Lung (tissue), 12 donors: ENCODE results near the gene LIG4. TPM values are rescaled to one million over a fixed set of nuclear protein-coding genes. Genes with fewer than 3 reads are reported as not detected.

ENCODE experiments used
- ATAC-seq: fragments of 200-7000 bp; cut with Tn5 transposase; one replicate; pipeline ENCODE4 v1.9.1; 2020; ENCODE audit warnings: moderate number of reproducible peaks; ENCODE audit not compliant: insufficient read depth, low FRiP score
- DNase-seq, 3 donors: peaks; one replicate each; pipeline ENCODE4 v3.0.0-alpha.2; 2013 to 2017
- H3K27ac ChIP-seq, 2 donors: one replicate each; pipeline ENCODE4 v1.5.1; 2013; ENCODE audit warnings: mild to moderate bottlenecking in 2 of 2, moderate library complexity in 2 of 2, control low read depth in 1 of 2, inconsistent platforms in 1 of 2, low read depth in 1 of 2, low read length in 1 of 2
- H3K27me3 ChIP-seq, 3 donors: one replicate each; pipeline ENCODE4 v1.5.1; 2013; ENCODE audit warnings: low read length in 2 of 3; ENCODE audit not compliant: control insufficient read depth in 3 of 3, insufficient read depth in 3 of 3
- H3K36me3 ChIP-seq, 4 donors: one replicate each; pipeline ENCODE4 v1.5.1; 2013; ENCODE audit warnings: low read length in 4 of 4, mild to moderate bottlenecking in 1 of 4, moderate library complexity in 1 of 4; ENCODE audit not compliant: control insufficient read depth in 4 of 4, insufficient read depth in 4 of 4
- H3K4me1 ChIP-seq, 5 donors: one replicate each; pipeline ENCODE4 v1.5.1; 2013; ENCODE audit warnings: low read length in 5 of 5, mild to moderate bottlenecking in 2 of 5, moderate library complexity in 1 of 5; ENCODE audit not compliant: control insufficient read depth in 5 of 5, insufficient read depth in 5 of 5
- H3K4me3 ChIP-seq: one replicate; pipeline ENCODE4 v1.5.1; 2013; ENCODE audit warnings: mild to moderate bottlenecking, control low read depth, moderate library complexity
- H3K9ac ChIP-seq, 2 donors: one replicate each; pipeline ENCODE4 v1.5.1; 2013; ENCODE audit warnings: low read length in 2 of 2, control low read depth in 1 of 2; ENCODE audit not compliant: insufficient read depth in 1 of 2
- H3K9me3 ChIP-seq, 4 donors: one replicate each; pipeline ENCODE4 v1.5.1; 2013; ENCODE audit warnings: low read length in 3 of 4, mild to moderate bottlenecking in 1 of 4, moderate library complexity in 1 of 4; ENCODE audit not compliant: control insufficient read depth in 4 of 4, insufficient read depth in 3 of 4
- WGBS, 2 donors: extraction: QIAGEN DNeasy Blood & Tissue Kit; methylation state at CpG; one replicate each; pipeline ENCODE4 v1.1.7; 2013; 5-methylcytosine and 5-hydroxymethylcytosine counted together
- polyA plus RNA-seq, 2 donors: library from polyadenylated mRNA; stranded (reverse); fragments of 200-250 nt; gene quantifications; one replicate each; pipeline ENCODE4 v1.2.1, GENCODE V29; 2013
- total RNA-seq, 2 donors: library from RNA; depleted of rRNA in 1 of 2; stranded (reverse); fragments of >200 nt in 1 of 2; gene quantifications; one replicate each; pipeline ENCODE4 v1.2.1, GENCODE V29; 2014 to 2021
- TF ChIP-seq, protein P1 (sequence below): IDR thresholded peaks from 2 replicates; pipeline ENCODE4 v1.5.1; 2012; ENCODE audit warnings: mild to moderate bottlenecking; ENCODE audit errors: control extremely low read depth, extremely low read depth
- donor health status: control.
- donor health status: control.
- donor health status: Bipolar disorder and iron deficiency.
- donor health status: healthy.
- donor health status: DM: yes; HTN: yes; CAD: no.

The LIG4 gene
- total and polyA plus RNA-seq, 4 donors: 6.9 to 10.4 (median 8.1) TPM

DNA sequence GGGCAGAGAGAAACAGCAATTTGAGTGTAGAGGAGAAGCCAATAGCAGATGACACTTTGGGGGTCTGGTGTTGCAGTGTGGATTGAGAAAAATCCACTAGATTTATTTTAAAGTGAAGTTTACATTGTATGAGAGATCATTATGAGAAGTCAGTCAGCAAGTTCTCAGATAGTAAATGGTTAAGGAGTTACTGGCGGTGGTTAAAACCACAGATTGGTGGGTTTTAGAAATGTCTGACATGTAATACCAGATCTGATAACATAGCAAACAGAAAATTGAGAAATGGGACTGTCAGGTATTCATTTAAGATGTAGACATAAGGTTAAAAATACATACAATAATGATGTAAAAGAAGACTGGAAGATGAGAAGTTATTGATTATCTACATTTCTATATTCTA is 10.1 kb upstream of the LIG4 start:
- 29 to 42% methylated on average over 1 of the region's 1 CpG for WGBS, 2 donors
- Histone ChIP-seq H3K27ac (no peak overlapping the region), H3K27me3 (no peaks in the 10 kb centered on the region), H3K4me1 (peaks cover 0 to 24% (median 10%) of the 10 kb centered on the region in 5 donors), H3K36me3 (peaks cover 0 to 12% (median 0%) of the 10 kb centered on the region in 4 donors), H3K4me3 (no peak overlapping the region), H3K9me3 (no peaks in the 10 kb centered on the region), H3K9ac (no peak overlapping the region)
- no peak for DNase-seq
- ATAC-seq: no peak
- TF ChIP-seq, protein P1, sequence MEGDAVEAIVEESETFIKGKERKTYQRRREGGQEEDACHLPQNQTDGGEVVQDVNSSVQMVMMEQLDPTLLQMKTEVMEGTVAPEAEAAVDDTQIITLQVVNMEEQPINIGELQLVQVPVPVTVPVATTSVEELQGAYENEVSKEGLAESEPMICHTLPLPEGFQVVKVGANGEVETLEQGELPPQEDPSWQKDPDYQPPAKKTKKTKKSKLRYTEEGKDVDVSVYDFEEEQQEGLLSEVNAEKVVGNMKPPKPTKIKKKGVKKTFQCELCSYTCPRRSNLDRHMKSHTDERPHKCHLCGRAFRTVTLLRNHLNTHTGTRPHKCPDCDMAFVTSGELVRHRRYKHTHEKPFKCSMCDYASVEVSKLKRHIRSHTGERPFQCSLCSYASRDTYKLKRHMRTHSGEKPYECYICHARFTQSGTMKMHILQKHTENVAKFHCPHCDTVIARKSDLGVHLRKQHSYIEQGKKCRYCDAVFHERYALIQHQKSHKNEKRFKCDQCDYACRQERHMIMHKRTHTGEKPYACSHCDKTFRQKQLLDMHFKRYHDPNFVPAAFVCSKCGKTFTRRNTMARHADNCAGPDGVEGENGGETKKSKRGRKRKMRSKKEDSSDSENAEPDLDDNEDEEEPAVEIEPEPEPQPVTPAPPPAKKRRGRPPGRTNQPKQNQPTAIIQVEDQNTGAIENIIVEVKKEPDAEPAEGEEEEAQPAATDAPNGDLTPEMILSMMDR: no peak

DNA sequence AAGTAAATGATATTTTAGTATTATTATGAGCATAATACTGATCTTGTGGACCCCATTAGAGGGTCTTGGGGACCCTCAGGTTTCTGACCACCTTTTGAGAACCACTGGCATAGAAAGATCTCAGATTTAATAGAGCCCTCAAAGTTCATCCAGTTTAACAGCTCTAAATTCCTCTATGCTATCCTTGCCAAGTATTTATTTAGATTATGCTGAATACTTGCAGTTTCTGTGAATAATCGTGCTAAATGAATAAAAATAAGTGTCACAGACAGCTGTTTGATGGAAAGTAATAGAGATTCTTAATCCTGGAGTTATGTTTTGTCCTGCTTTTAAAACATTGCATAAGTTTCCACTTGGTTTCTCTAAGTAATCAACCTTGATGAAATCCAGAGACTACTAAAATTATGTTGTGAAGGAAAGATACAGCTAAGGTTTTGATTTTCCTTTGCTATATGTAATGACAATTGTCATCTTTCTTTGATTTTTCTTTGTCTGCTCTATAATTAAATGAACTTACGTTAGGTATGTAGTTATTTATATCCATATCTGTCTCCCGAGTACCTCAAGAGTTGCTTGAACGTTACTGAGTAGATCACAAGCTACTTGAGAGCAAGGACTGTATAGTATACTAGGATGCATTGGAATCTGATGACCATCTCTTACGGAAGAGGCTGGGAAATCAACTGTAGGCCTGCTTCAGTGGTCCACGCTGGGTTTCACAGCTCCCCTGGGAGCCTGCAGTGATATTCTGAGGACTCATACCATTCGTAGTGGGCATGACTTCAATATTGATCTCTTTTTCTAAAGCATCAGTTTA is 8.6 kb upstream of the LIG4 start:
- H3K27ac ChIP-seq: no peak overlapping the region

DNA sequence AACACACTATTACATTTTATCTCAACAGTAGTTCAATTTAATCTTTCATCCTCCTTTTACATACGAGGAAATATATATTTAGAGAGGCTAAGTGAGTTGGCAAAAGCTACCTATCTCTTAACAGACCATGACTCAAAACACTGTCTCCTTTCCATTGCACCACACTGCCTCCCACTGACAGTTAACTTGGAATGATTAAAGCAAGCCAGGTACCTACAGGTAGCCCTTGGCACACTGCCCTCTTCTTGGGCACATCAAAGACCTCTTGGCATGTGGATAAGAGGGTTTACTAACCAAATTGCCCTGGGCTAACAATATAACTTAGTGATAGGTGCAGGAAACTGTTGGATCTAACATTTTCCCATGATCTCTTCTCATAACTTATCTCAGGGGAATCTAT is 4.7 kb upstream of the LIG4 start:
- peaks cover 6 to 38% (median 19%) of the 10 kb centered on the region in 5 donors for H3K4me1 ChIP-seq
- H3K9me3 ChIP-seq: no peaks in the 10 kb centered on the region
- ATAC-seq: no peak
- H3K9ac ChIP-seq: no peak overlapping the region
- peaks cover 0 to 3% (median 0%) of the 10 kb centered on the region in 4 donors for H3K36me3 ChIP-seq
- peak in 1 of 3 donors; percentile 18 for DNase-seq
- H3K4me3 ChIP-seq: no peak overlapping the region
- WGBS, 2 donors: 33 to 34% methylated on average over 1 of the region's 1 CpG
- no peaks in the 10 kb centered on the region for H3K27me3 ChIP-seq
- no peak overlapping the region for H3K27ac ChIP-seq
- TF ChIP-seq, protein P1: no peak

More for the DNA sequence above, 8.6 kb upstream of the LIG4 start:
- no peaks in the 10 kb centered on the region for H3K27me3 ChIP-seq
- peaks cover 0 to 3% (median 0%) of the 10 kb centered on the region in 4 donors for H3K36me3 ChIP-seq
- peaks cover 0 to 34% (median 17%) of the 10 kb centered on the region in 5 donors for H3K4me1 ChIP-seq
- TF ChIP-seq, protein P1: no peak
- ATAC-seq: no peak
- no peak overlapping the region for H3K4me3 ChIP-seq
- no peak for DNase-seq
- no peaks in the 10 kb centered on the region for H3K9me3 ChIP-seq
- no peak overlapping the region for H3K9ac ChIP-seq
- WGBS, 2 donors: 74 to 87% methylated on average over 7 of the region's 7 CpGs
